ENCODE results near the gene GALNT14. TPM values are rescaled to one million over a fixed set of nuclear protein-coding genes. Genes with fewer than 3 reads are reported as not detected.

The GALNT14 gene
- total RNA-seq, 1 experiment from 2014 or later: 6.0 TPM

DNA sequence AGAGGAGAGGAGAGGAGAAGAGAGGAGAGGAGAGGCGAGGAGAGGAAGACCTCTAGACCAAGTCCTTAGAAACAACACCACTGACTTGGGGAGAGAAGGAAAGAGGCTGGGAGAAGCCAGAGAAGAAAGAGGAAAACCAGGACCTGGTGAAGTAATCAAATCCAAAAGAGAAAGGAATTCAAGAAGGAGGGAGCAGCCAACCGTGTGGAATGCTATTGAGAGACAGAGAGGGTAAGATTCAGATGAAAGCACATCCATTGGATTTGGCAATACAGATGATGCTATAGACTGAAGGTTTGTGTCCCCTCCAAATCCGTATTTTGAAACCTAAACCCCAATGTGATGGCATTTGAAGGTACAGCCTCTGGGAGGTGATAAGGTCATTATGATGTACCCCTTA is 50.7 kb downstream of the GALNT14 start:
- Mint-ChIP-seq H3K4me1 (no peaks in the 10 kb centered on the region), H3K9me3 (no peaks in the 10 kb centered on the region), H3K27me3 (ENCODE audit: low read depth) (no peaks in the 10 kb centered on the region; the same call in 1 of the 2 replicates), H3K36me3 (no peaks in the 10 kb centered on the region), H3K27ac (no peak overlapping the region), H3K4me3 (no peak overlapping the region)
- TF ChIP-seq ZNF532 (CRISPR knock-in tag; IDR thresholded peaks at IDR 0.05; ENCODE audit: borderline replicate concordance) (no peak), MLX (CRISPR knock-in tag; IDR thresholded peaks at IDR 0.05) (no peak), KAT7 (CRISPR knock-in tag; IDR thresholded peaks at IDR 0.05; ENCODE audit: borderline replicate concordance) (no peak), FOXK1 (CRISPR knock-in tag; IDR thresholded peaks at IDR 0.05) (no peak), TEAD1 (CRISPR knock-in tag; IDR thresholded peaks at IDR 0.05) (no peak), CREM (CRISPR knock-in tag; IDR thresholded peaks at IDR 0.05) (no peak), JAZF1 (CRISPR knock-in tag; IDR thresholded peaks at IDR 0.05) (no peak)
- TF ChIP-seq, protein P1, sequence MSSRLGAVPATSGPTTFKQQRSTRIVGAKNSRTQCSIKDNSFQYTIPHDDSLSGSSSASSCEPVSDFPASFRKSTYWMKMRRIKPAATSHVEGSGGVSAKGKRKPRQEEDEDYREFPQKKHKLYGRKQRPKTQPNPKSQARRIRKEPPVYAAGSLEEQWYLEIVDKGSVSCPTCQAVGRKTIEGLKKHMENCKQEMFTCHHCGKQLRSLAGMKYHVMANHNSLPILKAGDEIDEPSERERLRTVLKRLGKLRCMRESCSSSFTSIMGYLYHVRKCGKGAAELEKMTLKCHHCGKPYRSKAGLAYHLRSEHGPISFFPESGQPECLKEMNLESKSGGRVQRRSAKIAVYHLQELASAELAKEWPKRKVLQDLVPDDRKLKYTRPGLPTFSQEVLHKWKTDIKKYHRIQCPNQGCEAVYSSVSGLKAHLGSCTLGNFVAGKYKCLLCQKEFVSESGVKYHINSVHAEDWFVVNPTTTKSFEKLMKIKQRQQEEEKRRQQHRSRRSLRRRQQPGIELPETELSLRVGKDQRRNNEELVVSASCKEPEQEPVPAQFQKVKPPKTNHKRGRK (CRISPR knock-in tag; IDR thresholded peaks at IDR 0.05; ENCODE audit: borderline replicate concordance): no peak
- TF ChIP-seq, protein P2, sequence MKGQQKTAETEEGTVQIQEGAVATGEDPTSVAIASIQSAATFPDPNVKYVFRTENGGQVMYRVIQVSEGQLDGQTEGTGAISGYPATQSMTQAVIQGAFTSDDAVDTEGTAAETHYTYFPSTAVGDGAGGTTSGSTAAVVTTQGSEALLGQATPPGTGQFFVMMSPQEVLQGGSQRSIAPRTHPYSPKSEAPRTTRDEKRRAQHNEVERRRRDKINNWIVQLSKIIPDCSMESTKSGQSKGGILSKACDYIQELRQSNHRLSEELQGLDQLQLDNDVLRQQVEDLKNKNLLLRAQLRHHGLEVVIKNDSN (CRISPR knock-in tag; IDR thresholded peaks at IDR 0.05): no peak
- TF ChIP-seq, protein P3, sequence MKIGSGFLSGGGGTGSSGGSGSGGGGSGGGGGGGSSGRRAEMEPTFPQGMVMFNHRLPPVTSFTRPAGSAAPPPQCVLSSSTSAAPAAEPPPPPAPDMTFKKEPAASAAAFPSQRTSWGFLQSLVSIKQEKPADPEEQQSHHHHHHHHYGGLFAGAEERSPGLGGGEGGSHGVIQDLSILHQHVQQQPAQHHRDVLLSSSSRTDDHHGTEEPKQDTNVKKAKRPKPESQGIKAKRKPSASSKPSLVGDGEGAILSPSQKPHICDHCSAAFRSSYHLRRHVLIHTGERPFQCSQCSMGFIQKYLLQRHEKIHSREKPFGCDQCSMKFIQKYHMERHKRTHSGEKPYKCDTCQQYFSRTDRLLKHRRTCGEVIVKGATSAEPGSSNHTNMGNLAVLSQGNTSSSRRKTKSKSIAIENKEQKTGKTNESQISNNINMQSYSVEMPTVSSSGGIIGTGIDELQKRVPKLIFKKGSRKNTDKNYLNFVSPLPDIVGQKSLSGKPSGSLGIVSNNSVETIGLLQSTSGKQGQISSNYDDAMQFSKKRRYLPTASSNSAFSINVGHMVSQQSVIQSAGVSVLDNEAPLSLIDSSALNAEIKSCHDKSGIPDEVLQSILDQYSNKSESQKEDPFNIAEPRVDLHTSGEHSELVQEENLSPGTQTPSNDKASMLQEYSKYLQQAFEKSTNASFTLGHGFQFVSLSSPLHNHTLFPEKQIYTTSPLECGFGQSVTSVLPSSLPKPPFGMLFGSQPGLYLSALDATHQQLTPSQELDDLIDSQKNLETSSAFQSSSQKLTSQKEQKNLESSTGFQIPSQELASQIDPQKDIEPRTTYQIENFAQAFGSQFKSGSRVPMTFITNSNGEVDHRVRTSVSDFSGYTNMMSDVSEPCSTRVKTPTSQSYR (CRISPR knock-in tag; IDR thresholded peaks at IDR 0.05): no peak
- TF ChIP-seq, protein P4, sequence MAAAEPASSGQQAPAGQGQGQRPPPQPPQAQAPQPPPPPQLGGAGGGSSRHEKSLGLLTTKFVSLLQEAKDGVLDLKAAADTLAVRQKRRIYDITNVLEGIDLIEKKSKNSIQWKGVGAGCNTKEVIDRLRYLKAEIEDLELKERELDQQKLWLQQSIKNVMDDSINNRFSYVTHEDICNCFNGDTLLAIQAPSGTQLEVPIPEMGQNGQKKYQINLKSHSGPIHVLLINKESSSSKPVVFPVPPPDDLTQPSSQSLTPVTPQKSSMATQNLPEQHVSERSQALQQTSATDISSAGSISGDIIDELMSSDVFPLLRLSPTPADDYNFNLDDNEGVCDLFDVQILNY (CRISPR knock-in tag; IDR thresholded peaks at IDR 0.05): no peak
- CTCF ChIA-PET: interaction anchor here (4.5 kb wide), 1 partner anchor 83 kb away, joined by 58 read pairs; no protein-coding TSS in a partner anchor
- no peak for DNase-seq (ENCODE audit: low spot score)
- POLR2A ChIA-PET: no interaction called here
- no peak for ATAC-seq

DNA sequence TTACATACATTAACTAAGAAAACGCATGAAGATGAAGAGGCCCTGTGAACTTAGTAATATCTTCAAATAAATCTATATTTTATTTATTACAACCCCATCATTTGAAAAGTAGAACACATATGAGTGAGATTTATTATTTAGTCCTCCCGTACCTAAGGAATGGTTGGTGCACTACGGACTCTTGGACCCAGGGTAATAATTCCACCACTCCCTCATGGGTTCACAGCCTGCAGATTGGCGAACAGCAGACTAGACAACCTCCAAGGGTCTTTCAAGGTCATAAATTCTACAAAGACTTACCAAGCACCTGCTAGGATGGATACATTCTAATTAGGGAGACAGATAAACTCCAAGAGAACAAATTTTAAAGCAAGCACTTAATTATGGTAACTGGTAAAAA is 51.6 kb downstream of the GALNT14 start:
- Mint-ChIP-seq H3K36me3 (no peaks in the 10 kb centered on the region), H3K27me3 (ENCODE audit: low read depth) (no peaks in the 10 kb centered on the region; the same call in 1 of the 2 replicates), H3K9me3 (no peaks in the 10 kb centered on the region), H3K4me1 (no peaks in the 10 kb centered on the region), H3K27ac (no peak overlapping the region), H3K4me3 (no peak overlapping the region)
- CTCF ChIA-PET: no interaction called here
- ATAC-seq (no peak), DNase-seq (ENCODE audit: low spot score) (no peak)
- POLR2A ChIA-PET: no interaction called here
- TF ChIP-seq, protein P1 (CRISPR knock-in tag; IDR thresholded peaks at IDR 0.05; ENCODE audit: borderline replicate concordance): no peak
- TF ChIP-seq TEAD1 (CRISPR knock-in tag; IDR thresholded peaks at IDR 0.05) (no peak), NR3C1 (CRISPR knock-in tag; conservative IDR thresholded peaks at IDR 0.05; ENCODE audit: low read depth) (no peak), ZNF219 (CRISPR knock-in tag; IDR thresholded peaks at IDR 0.05; ENCODE audit: borderline replicate concordance) (no peak), IRF2 (CRISPR knock-in tag; IDR thresholded peaks at IDR 0.05; ENCODE audit: borderline replicate concordance, low read depth) (no peak), ZNF121 (CRISPR knock-in tag; IDR thresholded peaks at IDR 0.05) (no peak), ELF4 (CRISPR knock-in tag; IDR thresholded peaks at IDR 0.05; ENCODE audit: low read depth) (no peak), ESRRA (CRISPR knock-in tag; IDR thresholded peaks at IDR 0.05; ENCODE audit: borderline replicate concordance) (no peak), ETV6 (CRISPR knock-in tag; IDR thresholded peaks at IDR 0.05) (no peak)
- TF ChIP-seq, protein P5, sequence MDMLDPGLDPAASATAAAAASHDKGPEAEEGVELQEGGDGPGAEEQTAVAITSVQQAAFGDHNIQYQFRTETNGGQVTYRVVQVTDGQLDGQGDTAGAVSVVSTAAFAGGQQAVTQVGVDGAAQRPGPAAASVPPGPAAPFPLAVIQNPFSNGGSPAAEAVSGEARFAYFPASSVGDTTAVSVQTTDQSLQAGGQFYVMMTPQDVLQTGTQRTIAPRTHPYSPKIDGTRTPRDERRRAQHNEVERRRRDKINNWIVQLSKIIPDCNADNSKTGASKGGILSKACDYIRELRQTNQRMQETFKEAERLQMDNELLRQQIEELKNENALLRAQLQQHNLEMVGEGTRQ (CRISPR knock-in tag; IDR thresholded peaks at IDR 0.05): no peak
